Measurements from ENCODE around the gene GPC6. TPM values are rescaled to one million over a fixed set of nuclear protein-coding genes. Genes with fewer than 3 reads are reported as not detected.

GPC6 gene
- total and polyA plus RNA-seq, 2 donors (not counting 3 experiments of a cell fraction or from before 2014, with no cell fraction given) = 0.01 TPM; not detected in 1

DNA sequence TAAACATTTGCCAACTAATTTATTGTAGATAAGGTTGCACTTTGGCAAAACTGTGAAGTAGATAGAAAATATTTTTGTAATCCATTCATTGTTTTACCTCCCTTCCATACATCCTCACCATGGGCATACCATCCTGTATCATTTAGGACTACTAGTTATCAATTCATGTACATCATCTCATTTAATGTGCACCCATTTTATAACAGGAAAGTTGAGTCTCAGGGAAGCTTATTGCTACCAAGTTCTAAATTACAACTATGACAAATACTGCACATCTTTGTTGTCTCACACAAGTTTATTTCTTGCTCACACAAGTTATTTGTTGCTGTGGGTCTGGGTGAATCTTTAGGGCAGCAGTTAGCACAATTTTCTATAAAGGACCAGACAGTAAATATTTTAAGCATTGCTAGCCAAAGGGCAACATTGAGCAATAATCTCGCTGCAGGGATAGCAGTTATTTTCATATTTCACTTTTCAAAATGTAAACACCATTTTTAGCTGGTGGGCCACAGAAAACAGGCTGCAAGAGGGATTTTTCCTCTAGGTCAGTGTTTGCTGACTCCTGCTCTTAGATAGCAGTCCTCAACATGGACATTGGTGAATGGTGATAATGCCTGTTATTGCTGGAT is 276.5 kb downstream of the GPC6 start:
- no peak overlapping the region for H3K9ac ChIP-seq (replicated peaks; ENCODE audit: extremely low read depth, insufficient read depth, low read length)
- FAIRE-seq = no peak
- no TSS peak for BruUV-seq (replicated peaks)
- H3K79me2 ChIP-seq (ENCODE audit: control insufficient read depth, insufficient read depth, low read length) = no peaks in the 10 kb centered on the region
- no peaks in the 10 kb centered on the region for H3K27me3 ChIP-seq (ENCODE audit: control insufficient read depth in 2 of 2, insufficient read depth in 2 of 2, low read length in 2 of 2)
- TF ChIP-seq POLR2AphosphoS5 (IDR thresholded peaks at IDR 0.05; ENCODE audit: insufficient read depth, low read depth, low read length) (no peak), GATA2 (IDR thresholded peaks at IDR 0.05; ENCODE audit: insufficient read depth, insufficient read length, low read depth, low read length) (no peak), EZH2 (IDR thresholded peaks at IDR 0.05; ENCODE audit: borderline replicate concordance, low read depth, low read length, severe bottlenecking) (no peak), JUN (IDR thresholded peaks at IDR 0.05; ENCODE audit: borderline replicate concordance, insufficient read depth, insufficient read length, low read depth) (no peak), MYC (IDR thresholded peaks at IDR 0.05; ENCODE audit: low read depth, low read length) (no peak), FOS (IDR thresholded peaks at IDR 0.05; ENCODE audit: borderline replicate concordance, insufficient read depth, low read length) (no peak), POLR2A (IDR thresholded peaks at IDR 0.05; ENCODE audit: low read depth, low read length) (no peak)
- TF ChIP-seq, protein P1, sequence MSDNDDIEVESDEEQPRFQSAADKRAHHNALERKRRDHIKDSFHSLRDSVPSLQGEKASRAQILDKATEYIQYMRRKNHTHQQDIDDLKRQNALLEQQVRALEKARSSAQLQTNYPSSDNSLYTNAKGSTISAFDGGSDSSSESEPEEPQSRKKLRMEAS (IDR thresholded peaks at IDR 0.05; ENCODE audit: insufficient read depth, insufficient read length) = no peak
- TF ChIP-seq, protein P2, sequence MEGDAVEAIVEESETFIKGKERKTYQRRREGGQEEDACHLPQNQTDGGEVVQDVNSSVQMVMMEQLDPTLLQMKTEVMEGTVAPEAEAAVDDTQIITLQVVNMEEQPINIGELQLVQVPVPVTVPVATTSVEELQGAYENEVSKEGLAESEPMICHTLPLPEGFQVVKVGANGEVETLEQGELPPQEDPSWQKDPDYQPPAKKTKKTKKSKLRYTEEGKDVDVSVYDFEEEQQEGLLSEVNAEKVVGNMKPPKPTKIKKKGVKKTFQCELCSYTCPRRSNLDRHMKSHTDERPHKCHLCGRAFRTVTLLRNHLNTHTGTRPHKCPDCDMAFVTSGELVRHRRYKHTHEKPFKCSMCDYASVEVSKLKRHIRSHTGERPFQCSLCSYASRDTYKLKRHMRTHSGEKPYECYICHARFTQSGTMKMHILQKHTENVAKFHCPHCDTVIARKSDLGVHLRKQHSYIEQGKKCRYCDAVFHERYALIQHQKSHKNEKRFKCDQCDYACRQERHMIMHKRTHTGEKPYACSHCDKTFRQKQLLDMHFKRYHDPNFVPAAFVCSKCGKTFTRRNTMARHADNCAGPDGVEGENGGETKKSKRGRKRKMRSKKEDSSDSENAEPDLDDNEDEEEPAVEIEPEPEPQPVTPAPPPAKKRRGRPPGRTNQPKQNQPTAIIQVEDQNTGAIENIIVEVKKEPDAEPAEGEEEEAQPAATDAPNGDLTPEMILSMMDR (IDR thresholded peaks at IDR 0.05; ENCODE audit: extremely low read depth in 1 of 2, insufficient read depth in 1 of 2, low read depth in 1 of 2, low read length in 2 of 2) = no peak
- H3K27ac ChIP-seq (ENCODE audit: insufficient read depth, low read depth, low read length) = no peak overlapping the region
- peaks cover 3% of the 10 kb centered on the region for H3K9me3 ChIP-seq (replicated peaks; ENCODE audit: control insufficient read depth, insufficient read depth, low read length)
- H3K9me1 ChIP-seq (replicated peaks; ENCODE audit: control insufficient read depth, extremely low read depth, insufficient read depth, low read length) = no peaks in the 10 kb centered on the region
- POLR2A ChIA-PET = no interaction called here
- no peak for DNase-seq (ENCODE audit: low read depth, low spot score)
- no peaks in the 10 kb centered on the region for H3K36me3 ChIP-seq (ENCODE audit: control insufficient read depth in 2 of 2, extremely low read depth in 1 of 2, insufficient read depth in 2 of 2, low read length in 2 of 2)
- intact Hi-C loops (cut with micrococcal nuclease) (no loop called here), dilution Hi-C loops (cut with MboI; ENCODE audit: extremely low pct_ligation_motif_present, low sequenced_read_pairs) (no loop called here)
- H3K4me3 ChIP-seq (replicated peaks in 1 of 3; ENCODE audit: insufficient read depth in 1 of 3, low read depth in 1 of 3, low read length in 3 of 3) = no peak overlapping the region
- H3K4me1 ChIP-seq (ENCODE audit: control insufficient read depth, extremely low read depth, insufficient read depth, low read length) = no peaks in the 10 kb centered on the region
- CTCF ChIA-PET = interaction anchor here (0.6 kb wide), 1 partner anchor 1379 kb away, joined by 3 read pairs; no protein-coding TSS in a partner anchor
- H3K4me2 ChIP-seq (ENCODE audit: insufficient read depth, low read length) = no peak overlapping the region
- no peaks in the 10 kb centered on the region for H4K20me1 ChIP-seq (replicated peaks; ENCODE audit: control insufficient read depth, extremely low read depth, insufficient read depth, low read length)
- H2AFZ ChIP-seq (ENCODE audit: low read depth, low read length) = no peak overlapping the region

Data from endothelial cell of umbilical vein (primary cell).